ENCODE measurements around the gene RASA3. TPM values are rescaled to one million over a fixed set of nuclear protein-coding genes. Genes with fewer than 3 reads are reported as not detected.

The RASA3 gene
- total RNA-seq, 1 experiment from 2014 or later: 0.95 TPM

DNA sequence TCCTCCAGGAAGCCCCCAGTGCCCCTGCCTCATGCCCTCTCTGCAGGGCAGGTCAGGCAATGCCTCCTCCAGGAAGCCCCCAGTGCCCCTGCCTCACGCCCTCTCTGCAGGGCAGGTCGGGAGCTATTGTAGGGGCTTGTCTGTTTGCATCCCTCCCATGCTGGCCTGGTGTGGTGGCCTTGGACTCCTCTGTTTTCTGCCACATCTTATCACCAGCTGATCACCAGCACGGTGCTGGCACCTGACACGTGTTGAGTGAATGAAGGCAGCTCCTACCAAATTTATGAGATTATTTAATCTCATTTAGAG, 107.1 kb downstream of the RASA3 start:
- ChIA-PET POLR2A (no interaction called here), CTCF (interaction anchor here (0.6 kb wide), 1 partner anchor 228 kb away, joined by 3 read pairs; no protein-coding TSS in a partner anchor)
- Histone ChIP-seq H3K4me1 (no peaks in the 10 kb centered on the region), H3K9me3 (no peaks in the 10 kb centered on the region), H3K27me3 (replicated peaks; ENCODE audit: control insufficient read depth, insufficient read depth, low read length) (no peaks in the 10 kb centered on the region), H3K4me3 (ENCODE audit: low read depth, low read length) (no peak overlapping the region), H3K36me3 (ENCODE audit: control insufficient read depth, insufficient read depth, low read length) (no peaks in the 10 kb centered on the region)
- Mint-ChIP-seq H3K36me3 (ENCODE audit: insufficient read depth, unreplicated experiment) (no peaks in the 10 kb centered on the region), H3K27ac (ENCODE audit: unreplicated experiment) (no peak overlapping the region), H3K4me3 (ENCODE audit: unreplicated experiment) (no peak overlapping the region), H3K4me1 (ENCODE audit: low read depth, unreplicated experiment) (no peaks in the 10 kb centered on the region), H3K27me3 (ENCODE audit: insufficient read depth, unreplicated experiment) (no peaks in the 10 kb centered on the region), H3K9me3 (ENCODE audit: unreplicated experiment) (peaks cover under 1% of the 10 kb centered on the region)
- TF ChIP-seq CTCF (IDR thresholded peaks at IDR 0.05; ENCODE audit: insufficient read depth in 1 of 2, low read depth in 1 of 2, low read length in 1 of 2, severe bottlenecking in 1 of 2, unreplicated experiment in 1 of 2): no peak
- intact Hi-C loops (cut with micrococcal nuclease; ENCODE audit: unreplicated experiment): no loop called here
- BruUV-seq (replicated peaks): no TSS peak
- DNase-seq: no peak

DNA sequence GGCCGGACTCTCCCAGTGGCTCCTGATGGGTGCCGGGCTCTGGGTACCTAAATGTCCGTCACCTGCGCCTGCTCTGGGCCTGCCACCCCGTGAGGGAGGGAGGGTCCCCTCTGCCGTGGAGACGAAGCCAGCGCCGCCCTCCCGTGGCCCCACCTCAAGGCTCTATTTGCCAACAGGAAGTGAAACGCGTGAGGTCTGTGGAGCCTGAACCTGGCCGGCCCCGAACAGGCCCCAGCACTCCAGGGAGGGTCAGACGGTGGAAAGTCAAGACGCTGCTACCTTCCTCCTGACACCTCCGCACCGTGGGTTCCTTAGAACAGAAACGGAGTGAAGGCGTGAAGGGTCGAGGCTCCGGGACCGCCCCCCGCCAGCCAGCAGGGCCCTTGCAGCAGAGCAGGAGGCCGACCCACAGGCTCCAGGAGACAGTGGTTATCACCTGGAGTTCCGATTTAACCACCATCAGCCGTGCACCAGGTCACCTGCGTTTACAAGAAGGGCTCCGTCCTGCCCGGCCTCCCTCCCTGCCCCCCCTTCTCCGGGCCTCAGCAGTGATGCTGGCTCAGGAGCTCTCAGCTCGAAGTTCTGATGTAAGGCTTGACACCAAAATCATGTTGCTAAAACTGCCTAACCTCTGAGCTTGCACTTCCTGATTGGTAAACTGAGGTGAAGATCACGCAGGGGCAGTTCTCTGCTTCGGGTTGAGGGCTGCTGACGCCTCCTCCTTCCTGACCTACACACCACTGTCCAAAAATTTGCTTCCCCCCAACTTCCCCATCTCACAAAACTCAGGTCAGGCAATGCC, 107.6 kb downstream of the RASA3 start:
- Mint-ChIP-seq H3K4me1 (ENCODE audit: low read depth, unreplicated experiment) (no peaks in the 10 kb centered on the region), H3K4me3 (ENCODE audit: unreplicated experiment) (no peak overlapping the region), H3K27me3 (ENCODE audit: insufficient read depth, unreplicated experiment) (no peaks in the 10 kb centered on the region), H3K9me3 (ENCODE audit: unreplicated experiment) (no peaks in the 10 kb centered on the region), H3K36me3 (ENCODE audit: insufficient read depth, unreplicated experiment) (no peaks in the 10 kb centered on the region), H3K27ac (ENCODE audit: unreplicated experiment) (no peak overlapping the region)
- H3K36me3 ChIP-seq (ENCODE audit: control insufficient read depth, insufficient read depth, low read length): no peaks in the 10 kb centered on the region
- ChIA-PET CTCF (interaction anchor here (0.6 kb wide), 1 partner anchor 228 kb away, joined by 3 read pairs; no protein-coding TSS in a partner anchor), POLR2A (no interaction called here)
- H3K9me3 ChIP-seq: no peaks in the 10 kb centered on the region
- no peak for TF ChIP-seq CTCF (IDR thresholded peaks at IDR 0.05; ENCODE audit: insufficient read depth in 1 of 2, low read depth in 1 of 2, low read length in 1 of 2, severe bottlenecking in 1 of 2, unreplicated experiment in 1 of 2)
- BruUV-seq (replicated peaks): no TSS peak
- no peak for DNase-seq
- intact Hi-C loops (cut with micrococcal nuclease; ENCODE audit: unreplicated experiment): no loop called here
- no peak overlapping the region for H3K4me3 ChIP-seq (ENCODE audit: low read depth, low read length)
- no peaks in the 10 kb centered on the region for H3K27me3 ChIP-seq (replicated peaks; ENCODE audit: control insufficient read depth, insufficient read depth, low read length)
- H3K4me1 ChIP-seq: no peaks in the 10 kb centered on the region

DNA sequence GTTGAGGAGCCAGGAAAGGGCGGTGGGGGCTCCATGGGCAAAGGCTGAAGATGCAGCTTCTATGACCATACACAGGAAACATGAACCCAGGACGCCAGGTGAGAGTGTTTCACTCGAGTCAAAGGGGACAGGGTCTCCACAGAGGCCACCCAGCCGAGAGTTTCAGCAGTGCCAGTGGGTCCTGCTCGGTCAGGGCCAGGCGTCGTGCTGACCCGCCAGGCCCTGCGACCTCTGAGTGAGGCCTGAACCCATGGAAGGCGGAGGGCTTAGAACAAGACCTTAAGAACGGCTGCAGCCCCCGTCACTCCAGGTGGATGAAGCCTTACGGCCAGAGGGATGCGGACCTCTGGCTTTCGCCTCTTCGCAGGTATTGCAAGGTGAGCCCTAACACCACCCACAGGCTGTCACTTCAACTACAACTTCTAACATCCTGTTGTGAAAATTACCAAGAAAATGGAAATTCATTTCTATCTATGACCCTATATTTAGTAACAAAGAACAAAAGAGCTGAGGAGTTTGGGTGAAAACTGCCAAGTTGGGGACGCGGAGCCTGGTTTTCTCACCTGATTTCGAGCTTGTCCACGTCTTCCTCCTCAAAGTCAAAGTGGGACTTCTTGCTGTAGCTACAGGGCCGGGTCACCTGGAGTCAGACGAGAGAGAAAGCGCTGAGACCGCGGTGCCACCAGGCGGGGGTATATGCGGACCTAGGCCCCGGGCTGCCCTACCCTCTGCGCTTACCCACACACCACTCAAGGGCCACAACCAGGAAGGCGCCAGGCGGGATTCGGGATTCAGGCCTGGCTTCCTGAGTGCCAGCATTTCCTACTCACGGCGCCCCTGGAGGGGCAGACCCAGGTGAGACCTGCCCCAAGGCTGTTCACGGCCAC, 108.5 kb downstream of the RASA3 start:
- intact Hi-C loops (cut with micrococcal nuclease; ENCODE audit: unreplicated experiment): no loop called here
- H3K27me3 Mint-ChIP-seq (ENCODE audit: insufficient read depth, unreplicated experiment): no peaks in the 10 kb centered on the region
- H3K9me3 Mint-ChIP-seq (ENCODE audit: unreplicated experiment): no peaks in the 10 kb centered on the region
- no peaks in the 10 kb centered on the region for H3K36me3 ChIP-seq (ENCODE audit: control insufficient read depth, insufficient read depth, low read length)
- BruUV-seq (replicated peaks): no TSS peak
- no peaks in the 10 kb centered on the region for H3K36me3 Mint-ChIP-seq (ENCODE audit: insufficient read depth, unreplicated experiment)
- no peak for DNase-seq
- no peak overlapping the region for H3K4me3 Mint-ChIP-seq (ENCODE audit: unreplicated experiment)
- H3K27me3 ChIP-seq (replicated peaks; ENCODE audit: control insufficient read depth, insufficient read depth, low read length): no peaks in the 10 kb centered on the region
- H3K27ac Mint-ChIP-seq (ENCODE audit: unreplicated experiment): no peak overlapping the region
- no peaks in the 10 kb centered on the region for H3K4me1 ChIP-seq
- no peak overlapping the region for H3K4me3 ChIP-seq (ENCODE audit: low read depth, low read length)
- no peaks in the 10 kb centered on the region for H3K9me3 ChIP-seq
- CTCF ChIA-PET: no interaction called here
- POLR2A ChIA-PET: no interaction called here
- H3K4me1 Mint-ChIP-seq (ENCODE audit: low read depth, unreplicated experiment): no peaks in the 10 kb centered on the region
- TF ChIP-seq CTCF (IDR thresholded peaks at IDR 0.05; ENCODE audit: insufficient read depth in 1 of 2, low read depth in 1 of 2, low read length in 1 of 2, severe bottlenecking in 1 of 2, unreplicated experiment in 1 of 2): no peak
